ENCODE data around the gene FAR2.
"Not testable (repeated sequence)": the region's sequence is repeated elsewhere in the genome, so short reads cannot be mapped to it uniquely, and the experiment has no call there.

FAR2 gene

GRCh38 chr12:29283969-29284700 is 135.1 kb downstream of the FAR2 start:
- DNase-seq: no peak

- DNase-seq: no peak
These were observed 137.2 kb downstream of the FAR2 start for GRCh38 chr12:29286081-29286790.

GRCh38 chr12:29287622-29288021 is 138.5 kb downstream of the FAR2 start:
- DNase-seq: no peak

DNA sequence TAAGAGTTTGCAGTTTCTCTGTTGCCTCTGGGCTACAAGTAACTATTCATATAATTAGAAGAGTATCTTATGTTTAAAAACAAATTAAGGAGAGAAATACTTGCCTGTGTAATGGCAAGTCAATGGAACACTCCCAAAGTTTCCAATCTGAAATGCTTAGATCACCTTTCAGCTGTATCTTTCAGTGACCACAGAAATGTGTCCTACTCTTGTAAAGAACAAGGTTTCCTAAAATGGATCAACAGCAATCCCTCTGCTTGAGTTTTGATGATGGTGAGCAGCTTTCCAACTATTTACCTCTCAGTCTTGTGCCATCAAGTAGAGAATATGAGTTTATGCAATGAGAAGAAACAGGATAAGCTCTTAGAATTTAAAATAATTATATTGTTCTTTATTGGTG is 139.0 kb downstream of the FAR2 start:
- DNase-seq: no peak

DNA sequence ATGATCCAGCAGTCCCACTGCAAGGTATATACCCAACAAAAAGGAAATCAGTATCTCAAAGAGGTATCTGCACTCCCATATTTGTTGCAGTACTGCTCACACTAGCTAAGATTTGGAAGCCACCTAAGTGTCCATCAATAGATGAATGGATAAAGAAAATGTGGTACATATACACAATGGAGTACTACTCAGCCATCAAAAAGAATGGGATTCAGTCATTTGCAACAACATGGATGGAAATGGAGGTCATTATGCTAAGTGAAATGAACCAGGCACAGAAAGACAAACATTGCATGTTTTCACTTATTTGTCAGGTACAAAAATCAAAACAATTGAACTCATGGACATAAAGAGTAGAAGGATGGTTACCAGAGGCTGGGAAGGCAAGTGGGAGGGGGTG is 141.4 kb downstream of the FAR2 start:
- not testable (repeated sequence) for DNase-seq

GRCh38 chr12:29291226-29291625 is 142.1 kb downstream of the FAR2 start:
- DNase-seq: no peak

DNA sequence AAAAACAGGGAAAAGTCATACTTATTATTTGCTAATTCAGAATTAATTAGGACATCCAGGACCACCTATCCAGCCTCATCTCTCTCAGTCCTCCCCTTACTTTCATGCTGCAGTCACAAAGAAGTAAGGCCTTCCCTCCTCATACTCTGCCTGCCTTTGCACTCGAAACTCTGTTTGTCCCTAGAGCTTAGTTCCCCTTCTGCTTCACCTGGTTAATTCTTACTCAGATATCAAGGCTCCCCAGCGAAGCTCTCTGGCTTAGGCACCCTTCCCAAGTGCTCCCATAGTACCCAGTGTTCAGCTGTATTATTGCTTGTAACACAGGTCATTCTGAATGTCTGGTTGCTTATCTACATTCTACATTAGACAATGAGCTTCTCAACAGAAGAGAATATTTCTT is 150.6 kb downstream of the FAR2 start:
- no peak for DNase-seq

- DNase-seq: no peak
These were observed 152.0 kb downstream of the FAR2 start for GRCh38 chr12:29301114-29301513.

DNA sequence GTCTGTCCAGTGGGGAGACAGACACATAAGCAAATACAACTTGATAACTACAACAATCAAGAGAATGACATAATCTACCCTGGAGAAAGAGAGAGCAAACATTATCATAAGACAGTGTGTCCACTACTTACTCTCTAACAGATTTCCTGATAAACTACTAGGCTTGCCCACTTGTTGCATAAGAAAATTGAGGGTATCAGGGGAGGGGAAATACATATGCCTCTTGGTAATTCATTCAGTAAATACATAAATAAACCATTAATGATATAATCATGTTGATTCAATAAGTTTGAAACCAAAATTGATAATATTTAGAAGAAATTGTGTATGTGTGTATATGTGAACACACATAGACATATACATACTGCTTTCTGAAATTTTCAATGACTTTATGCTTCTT is 155.3 kb downstream of the FAR2 start:
- DNase-seq: no peak

GRCh38 chr12:29306266-29306665 is 157.2 kb downstream of the FAR2 start:
- no peak for DNase-seq

DNA sequence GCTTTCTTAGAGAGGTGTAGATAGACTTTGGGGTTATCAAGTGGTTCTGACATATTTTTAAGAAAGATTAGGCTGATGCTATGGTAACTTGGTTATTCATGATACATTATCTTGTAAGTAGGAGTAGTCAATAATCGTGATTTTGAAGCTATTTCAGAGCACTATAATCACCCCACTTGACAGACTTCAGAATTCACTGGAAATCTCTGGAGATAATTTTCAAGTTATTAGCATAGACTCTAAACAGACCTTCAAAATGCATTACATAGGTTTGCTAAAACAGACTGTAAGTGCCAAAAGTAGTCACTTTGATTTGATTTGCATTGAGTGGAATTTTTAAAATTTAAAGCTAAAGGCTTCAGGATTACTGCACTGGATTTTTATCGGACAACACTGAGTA is 157.6 kb downstream of the FAR2 start:
- DNase-seq: no peak

DNA sequence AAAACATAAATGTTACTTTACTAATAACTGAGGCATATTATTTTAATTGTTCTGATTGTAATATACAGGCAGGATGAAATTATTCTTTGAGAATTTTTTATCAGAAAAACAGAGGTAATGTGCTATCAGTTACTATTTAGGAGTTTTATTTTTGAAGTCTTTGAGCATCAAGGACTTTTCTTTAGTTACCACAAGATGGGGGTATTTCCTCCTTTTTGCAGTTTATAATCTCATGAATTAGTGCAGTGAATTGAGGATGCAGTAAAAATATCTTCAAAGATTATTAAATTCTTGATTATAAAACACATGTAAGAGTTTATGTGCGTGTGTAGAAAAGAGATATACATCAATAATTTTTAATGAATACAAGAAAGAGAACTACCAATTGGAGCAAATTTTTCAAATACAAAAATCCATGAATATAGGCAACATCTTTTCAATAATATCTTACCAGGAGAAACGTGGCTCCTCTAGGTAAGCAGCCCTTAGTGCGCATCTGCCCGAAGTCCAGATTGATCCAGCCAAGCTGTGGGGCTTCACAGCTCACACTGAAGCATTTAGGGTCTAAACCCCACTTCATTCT is 160.3 kb downstream of the FAR2 start:
- DNase-seq: no peak

DNA sequence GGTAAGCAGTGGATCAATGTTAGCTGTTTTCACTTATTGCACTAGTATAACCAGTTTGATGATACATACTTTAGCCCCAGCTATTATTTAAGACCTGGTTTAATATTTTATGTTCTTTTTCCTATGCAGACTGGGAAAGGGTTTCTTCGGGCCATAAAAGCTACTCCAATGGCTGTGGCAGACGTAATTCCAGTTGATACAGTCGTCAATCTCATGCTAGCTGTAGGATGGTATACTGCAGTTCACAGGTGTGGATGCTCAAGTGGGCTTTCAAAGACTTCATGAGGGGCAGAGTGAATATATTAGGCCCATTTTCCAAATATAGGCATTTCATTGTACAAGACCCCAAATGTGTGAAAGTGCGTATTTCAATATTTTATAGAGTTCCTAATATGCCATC is 161.8 kb downstream of the FAR2 start:
- DNase-seq: no peak

GRCh38 chr12:29314416-29314815 is 165.3 kb downstream of the FAR2 start:
- no peak for DNase-seq

DNA sequence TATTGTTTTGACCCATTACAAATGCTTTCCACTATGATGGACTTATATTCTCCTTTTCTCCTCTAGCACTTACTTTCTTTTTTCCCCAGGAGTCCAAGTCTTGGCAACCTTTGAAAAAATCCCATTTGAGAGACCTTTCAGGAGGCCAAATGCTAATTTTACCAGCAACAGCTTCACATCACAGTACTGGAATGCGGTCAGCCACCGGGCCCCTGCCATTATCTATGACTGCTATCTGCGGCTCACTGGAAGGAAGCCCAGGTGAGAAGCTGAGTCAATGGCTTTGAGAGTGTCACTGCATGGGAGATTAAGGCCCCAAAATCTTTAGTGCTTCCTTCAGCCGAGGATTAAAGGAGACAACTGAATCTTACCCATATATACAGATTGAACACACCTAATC is 167.7 kb downstream of the FAR2 start:
- no peak for DNase-seq

- DNase-seq: no peak
These were observed 168.7 kb downstream of the FAR2 start for GRCh38 chr12:29317556-29318363.

GRCh38 chr12:29320295-29321085 is 171.4 kb downstream of the FAR2 start:
- DNase-seq: no peak

DNA sequence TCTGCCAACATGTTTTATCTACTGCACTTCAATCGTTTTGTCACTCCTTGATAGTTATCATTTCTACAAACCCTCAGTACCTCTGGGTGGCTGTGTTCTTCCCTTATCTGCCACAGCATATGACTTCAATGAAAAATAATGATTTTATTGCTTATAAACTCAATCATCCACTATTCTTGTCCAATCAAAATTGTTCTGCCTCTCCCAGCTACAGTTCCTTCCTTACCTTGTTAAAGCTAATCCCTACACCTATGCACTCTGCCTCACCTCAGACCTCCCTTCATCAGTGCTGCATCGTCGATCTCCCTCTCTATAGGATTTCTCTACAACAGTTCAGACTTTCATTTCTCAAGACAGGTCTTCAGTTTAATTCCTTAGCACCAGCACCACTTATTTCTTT is 173.1 kb downstream of the FAR2 start:
- no peak for DNase-seq

GRCh38 chr12:29329411-29329810 is 180.3 kb downstream of the FAR2 start:
- DNase-seq: no peak

GRCh38 chr12:29333178-29333577 is 184.1 kb downstream of the FAR2 start:
- no peak for DNase-seq

DNA sequence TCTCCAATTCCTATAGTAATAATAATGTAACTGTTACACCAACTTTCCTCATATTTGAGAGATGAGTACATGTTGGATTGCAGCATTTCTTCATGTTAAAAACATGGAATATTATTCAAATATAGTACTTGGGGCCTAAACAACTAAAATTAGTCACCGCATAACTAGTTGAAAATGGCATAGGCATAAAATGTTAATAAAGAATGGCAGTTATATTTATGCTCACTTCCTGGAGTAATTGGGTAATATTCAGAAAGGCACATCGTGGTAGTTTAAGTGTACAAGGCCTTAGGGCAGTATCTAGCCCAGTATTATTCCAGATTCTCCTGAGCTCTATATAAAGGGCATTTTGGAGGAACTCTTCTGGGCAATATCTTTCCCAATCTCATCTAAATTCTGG is 185.9 kb downstream of the FAR2 start:
- no peak for DNase-seq

DNA sequence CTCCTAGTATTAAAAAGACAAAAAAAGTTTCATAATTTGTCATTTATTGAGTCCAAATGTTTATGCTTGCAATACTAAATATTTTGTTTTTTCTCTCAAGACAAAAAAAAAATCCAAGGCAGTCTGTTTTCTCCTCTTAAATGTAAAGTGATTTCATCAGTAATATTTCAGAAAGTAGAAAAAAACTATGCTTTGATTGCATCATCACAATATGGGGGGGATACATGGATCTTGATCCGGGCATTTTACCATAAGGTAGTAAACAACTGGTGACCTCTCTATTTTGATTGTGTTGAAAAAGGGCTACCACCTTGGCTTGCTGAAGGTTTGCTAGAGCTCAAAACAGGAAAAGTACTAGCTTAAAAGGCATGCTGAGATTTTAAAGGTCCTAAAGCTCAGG is 188.2 kb downstream of the FAR2 start:
- DNase-seq: no peak

Data from NCI-H1048 (cell line).